GM18511 (cell line): Measurements from ENCODE around the gene SLC6A12.
"Not testable (repeated sequence)": the region's sequence is repeated elsewhere in the genome, so short reads cannot be mapped to it uniquely, and the experiment has no call there.

ENCODE experiments used
- ATAC-seq: cut with Tn5 transposase; IDR thresholded peaks from one replicate; pipeline ENCODE4 v1.9.1; 2021; ENCODE audit warnings: mild to moderate bottlenecking, moderate library complexity; ENCODE audit not compliant: unreplicated experiment

SLC6A12 gene

GRCh38 chr12:218728-219590 lies 5.0 kb upstream of the SLC6A12 start:
- ATAC-seq: no peak

GRCh38 chr12:218221-218620 lies 4.3 kb upstream of the SLC6A12 start:
- ATAC-seq: no peak

- ATAC-seq: not testable (repeated sequence)
Observed at GRCh38 chr12:217029-217428, 3.1 kb upstream of the SLC6A12 start.

DNA sequence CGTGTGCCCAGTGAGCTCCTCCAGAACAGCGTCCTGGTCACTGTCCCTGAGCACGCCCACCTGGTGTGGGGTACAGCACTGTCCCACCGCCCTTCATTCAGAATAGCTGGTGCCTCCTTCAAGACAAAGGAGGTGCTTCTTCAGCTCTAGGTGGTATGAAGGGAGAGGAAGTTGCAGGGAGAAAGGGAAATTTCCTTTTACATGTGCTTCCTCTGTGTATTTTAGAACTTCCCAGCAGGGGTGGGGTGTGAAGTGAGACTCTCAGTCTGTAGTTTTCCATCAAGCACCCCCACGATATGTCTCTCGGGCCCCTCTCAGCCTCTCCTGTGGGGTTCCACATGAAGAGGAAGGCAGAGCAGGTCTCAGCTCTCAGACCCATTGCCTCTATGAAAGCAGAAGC lies 1.2 kb upstream of the SLC6A12 start:
- no peak for ATAC-seq

- no peak for ATAC-seq
Observed at GRCh38 chr12:213527-213932, 427 bp downstream of the SLC6A12 start.

- ATAC-seq: no peak
Observed at GRCh38 chr12:212715-213526, 1.0 kb downstream of the SLC6A12 start.

- no peak for ATAC-seq
Observed at GRCh38 chr12:212415-212714, 1.6 kb downstream of the SLC6A12 start.

DNA sequence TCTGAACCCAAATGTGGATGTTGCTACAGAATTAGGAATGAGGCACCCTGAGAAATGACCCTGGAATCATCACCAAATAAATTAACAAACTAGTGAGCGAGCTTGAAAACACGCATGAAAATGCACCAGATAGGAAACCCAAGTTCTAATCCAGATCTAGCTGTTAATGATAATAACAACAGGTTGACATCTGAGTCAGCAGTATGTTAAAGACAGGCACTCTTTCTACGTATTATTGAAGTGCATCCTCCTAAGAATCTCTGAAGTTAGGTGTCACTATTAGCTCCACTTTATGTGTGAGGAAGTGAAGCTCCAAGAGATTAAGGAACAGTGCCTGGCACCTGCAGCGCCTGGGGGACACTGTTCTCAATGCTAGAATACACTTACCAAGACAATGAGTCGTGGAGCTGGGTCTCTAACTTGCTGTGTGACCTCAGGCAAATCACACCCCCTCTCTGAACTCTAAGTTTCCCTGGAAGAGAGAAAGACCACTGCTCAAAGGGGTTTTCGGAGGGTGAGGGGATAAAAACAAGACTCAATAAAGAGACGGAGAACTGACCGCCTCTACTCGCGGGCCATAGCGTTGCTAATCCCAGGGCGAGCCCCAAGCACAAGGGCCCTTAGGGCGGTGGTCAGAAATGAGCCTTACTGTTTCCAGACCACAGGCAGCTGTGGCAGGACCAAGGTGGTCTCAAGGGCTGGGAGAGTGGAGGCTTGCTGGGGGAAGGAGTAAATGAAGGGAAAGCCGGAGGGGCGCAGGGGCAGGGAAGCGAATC lies 2.1 kb downstream of the SLC6A12 start:
- no peak for ATAC-seq

GRCh38 chr12:211142-211465 lies 2.9 kb downstream of the SLC6A12 start:
- ATAC-seq: no peak

- no peak for ATAC-seq
Observed at GRCh38 chr12:210277-211141, 3.4 kb downstream of the SLC6A12 start.

GRCh38 chr12:209851-210250 lies 4.1 kb downstream of the SLC6A12 start:
- no peak for ATAC-seq

- no peak for ATAC-seq
Observed at GRCh38 chr12:209246-209645, 4.7 kb downstream of the SLC6A12 start.

GRCh38 chr12:208813-209212 lies 5.1 kb downstream of the SLC6A12 start:
- no peak for ATAC-seq

DNA sequence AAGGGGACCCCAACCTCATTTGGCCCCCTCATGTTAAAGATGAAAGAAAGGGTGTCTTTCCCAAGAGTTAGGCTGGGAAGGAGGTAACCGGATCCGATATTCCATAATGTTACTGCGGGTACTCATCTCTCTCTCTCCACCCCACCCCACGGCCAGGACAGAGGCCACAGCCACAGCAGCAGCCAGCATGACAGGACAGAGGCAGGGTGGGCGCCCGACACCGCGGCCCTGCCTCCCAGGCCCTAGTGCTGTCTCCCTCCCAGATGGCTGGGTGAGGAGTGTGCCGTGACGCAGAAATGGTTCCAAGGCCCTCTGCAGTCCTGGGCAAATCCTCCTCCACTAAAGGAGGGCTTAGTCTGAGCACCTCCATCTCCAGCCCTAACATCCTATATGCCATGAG lies 6.2 kb downstream of the SLC6A12 start:
- ATAC-seq: no peak

DNA sequence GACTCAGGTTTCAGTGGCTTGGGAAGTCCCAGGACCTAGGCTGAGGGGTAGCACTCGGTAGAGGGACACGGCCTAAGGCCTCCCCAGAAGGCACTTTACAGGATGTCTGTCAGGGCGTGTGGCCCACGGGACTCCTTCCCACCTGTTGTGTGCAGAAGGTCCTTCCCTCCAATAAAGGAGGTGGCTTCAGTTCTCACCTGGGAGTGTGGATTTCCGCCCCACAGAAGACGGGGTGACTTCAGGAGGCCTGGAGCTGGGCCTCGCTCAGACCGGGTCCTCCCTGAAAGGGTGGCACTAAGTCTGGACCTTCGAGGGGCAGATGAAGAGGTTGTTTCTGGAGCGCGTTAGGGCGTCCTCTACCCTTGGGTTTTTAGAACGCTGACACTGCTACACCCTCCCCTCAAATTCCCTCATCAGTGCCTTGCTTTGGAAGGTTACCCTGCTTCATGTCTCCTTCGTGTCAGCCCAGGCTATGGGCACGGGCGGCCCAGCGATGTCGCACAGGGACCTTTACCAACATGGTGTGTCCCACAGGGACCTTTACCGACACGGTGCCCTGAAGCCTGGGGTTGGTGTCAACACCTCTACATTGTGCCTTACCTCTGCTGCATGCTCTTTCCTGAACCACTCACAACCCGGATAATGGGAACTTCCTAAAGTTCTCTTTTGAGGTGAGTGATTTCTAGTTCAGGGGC lies 7.1 kb downstream of the SLC6A12 start:
- ATAC-seq: no peak

GRCh38 chr12:205026-205425 lies 8.9 kb downstream of the SLC6A12 start:
- ATAC-seq: no peak

DNA sequence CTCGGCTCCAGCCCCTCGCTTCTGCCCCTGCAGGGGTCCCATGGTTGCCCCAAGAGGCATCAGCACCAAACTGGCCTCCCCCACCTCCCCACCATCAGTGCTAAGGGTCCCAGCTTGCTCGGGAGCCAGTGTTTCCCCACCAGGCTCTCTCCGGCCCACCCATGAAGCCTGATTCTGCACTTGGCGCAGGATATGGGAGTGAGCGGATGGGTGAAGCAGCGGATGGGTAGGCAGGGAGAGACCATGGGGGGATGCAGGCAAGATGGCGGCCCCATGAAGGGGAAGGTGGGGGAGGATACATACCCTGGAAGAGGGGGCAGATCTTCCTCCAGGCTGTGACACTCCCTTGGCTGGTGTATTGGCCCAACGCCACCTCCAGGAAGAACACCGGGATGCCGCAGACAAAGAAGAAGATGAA lies 9.7 kb downstream of the SLC6A12 start:
- ATAC-seq: no peak

DNA sequence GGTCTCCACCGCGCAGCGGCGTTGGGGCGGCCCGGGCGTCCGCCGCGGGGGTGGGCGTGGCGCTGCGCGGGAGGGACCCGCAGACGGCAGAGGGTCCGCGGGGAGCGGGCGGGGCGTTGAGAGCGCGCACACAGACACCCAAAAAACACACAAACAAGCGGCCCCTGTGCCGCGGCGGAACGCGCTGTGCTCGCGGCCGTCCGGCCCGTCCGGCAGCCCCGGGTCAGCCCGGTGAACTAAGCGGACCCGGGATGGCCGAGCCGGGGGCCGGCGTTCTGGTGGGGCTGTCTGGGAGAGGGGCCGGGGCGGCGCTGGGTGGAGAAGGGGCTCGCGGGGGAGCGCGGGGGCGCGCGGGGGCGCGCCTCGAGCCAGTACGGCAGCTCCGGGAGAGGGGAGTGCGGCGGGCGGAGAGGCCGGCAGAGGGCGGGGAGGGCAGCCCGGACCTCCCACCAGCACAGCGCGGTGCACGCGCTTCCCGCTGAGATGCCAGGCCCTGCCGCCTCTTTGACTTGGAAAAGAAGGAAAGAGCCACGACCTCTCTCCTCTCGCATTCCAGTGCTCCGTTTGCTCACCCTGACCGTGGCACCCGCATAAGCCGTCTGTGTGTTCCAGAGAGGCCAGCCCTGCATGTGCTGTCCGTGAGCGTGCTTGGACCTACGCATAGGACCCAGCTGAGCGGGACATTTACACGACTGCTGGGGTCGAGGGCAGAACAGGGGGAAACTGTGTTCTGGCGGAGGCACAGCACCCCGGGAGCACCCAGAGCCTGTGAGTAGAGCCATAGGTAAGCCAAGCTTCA lies 10.3 kb downstream of the SLC6A12 start:
- no peak for ATAC-seq

DNA sequence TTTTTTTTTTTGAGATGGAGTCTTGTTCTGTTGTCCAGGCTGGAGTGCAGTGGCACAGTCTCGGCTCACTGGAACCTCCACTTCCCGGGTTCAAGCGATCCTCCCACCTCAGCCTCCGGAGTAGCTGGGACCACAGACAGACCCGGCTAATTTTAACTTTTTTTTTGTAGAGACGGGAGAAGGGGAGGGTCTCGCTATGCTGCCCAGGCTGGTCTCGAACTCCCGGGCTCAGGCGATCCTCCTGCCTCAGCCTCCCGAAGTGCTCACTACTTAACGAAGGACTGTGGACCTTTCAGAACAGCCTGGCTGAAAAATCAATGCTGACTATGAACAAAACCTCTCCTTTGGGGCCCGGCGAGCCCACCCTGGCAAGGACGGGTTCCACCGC lies 10.9 kb downstream of the SLC6A12 start:
- no peak for ATAC-seq
